Activated CD8-positive, alpha-beta T cell treated with anti-CD3 and anti-CD28 coated beads for 36 hours (primary cell): ENCODE results near the gene TYMP. TPM values are rescaled to one million over a fixed set of nuclear protein-coding genes. Genes with fewer than 3 reads are reported as not detected.

Source experiments
- ATAC-seq: fragments of 200-7000 bp; cut with Tn5 transposase; one replicate; pipeline ENCODE4 v1.10.0; 2021; ENCODE audit warnings: mild to moderate bottlenecking, moderate library complexity
- CTCF ChIA-PET: fragments of 350-600 bp; sonication (Branson Sonifier 250); formaldehyde crosslinking; loops from one replicate; lab custom pipeline; 2021; ENCODE audit warnings: antibody characterized with exemption; lab: Charles Lee
- POLR2A ChIA-PET: fragments of 350-600 bp; sonication (Branson Sonifier 250); formaldehyde crosslinking; loops from one replicate; lab custom pipeline; 2021; ENCODE audit warnings: antibody characterized with exemption; lab: Charles Lee
- DNase-seq: peaks from one replicate; pipeline ENCODE4 v3.0.0-alpha.2; 2020
- H3K27ac Mint-ChIP-seq: one replicate; pipeline ENCODE4 v1.8.0; 2021; ENCODE audit warnings: mild to moderate bottlenecking, mixed read lengths
- H3K27me3 Mint-ChIP-seq: one replicate; pipeline ENCODE4 v1.8.0; 2021; ENCODE audit warnings: mixed read lengths
- H3K36me3 Mint-ChIP-seq: one replicate; pipeline ENCODE4 v1.8.0; 2021; ENCODE audit warnings: low read depth, mixed read lengths
- H3K4me1 Mint-ChIP-seq: one replicate; pipeline ENCODE4 v1.8.0; 2021; ENCODE audit warnings: low read depth, mixed read lengths
- H3K4me3 Mint-ChIP-seq: one replicate; pipeline ENCODE4 v1.8.0; 2021; ENCODE audit warnings: mild to moderate bottlenecking, moderate library complexity, mixed read lengths
- H3K9me3 Mint-ChIP-seq: one replicate; pipeline ENCODE4 v1.8.0; 2021; ENCODE audit warnings: mixed read lengths
- CTCF ChIP-seq: fragments of 200-600 bp; IDR thresholded peaks from one replicate; pipeline ENCODE4 v1.8.0; 2022; ENCODE audit warnings: antibody characterized with exemption, mild to moderate bottlenecking
- intact Hi-C: fragments of 100-400 bp; cut with micrococcal nuclease; formaldehyde crosslinking; loops from one replicate; pipeline ENCODE4 v1.10.0; 2022
- total RNA-seq, 2 experiments: library from RNA; stranded (reverse); gene quantifications; one replicate each; pipeline ENCODE4 v1.2.3, GENCODE V29; 2021

TYMP gene
- total RNA-seq, 2 experiments from 2014 or later, result 24.2 to 24.7 TPM

- Mint-ChIP-seq H3K27ac (no peak overlapping the region), H3K27me3 (no peaks in the 10 kb centered on the region), H3K36me3 (no peaks in the 10 kb centered on the region), H3K4me1 (peaks cover 8% of the 10 kb centered on the region), H3K9me3 (no peaks in the 10 kb centered on the region), H3K4me3 (no peak overlapping the region)
- ChIA-PET POLR2A (interaction anchor here (0.8 to 4.1 kb wide), 6 partner anchors 9 to 32 kb away, joined by 3 to 17 read pairs (median 4); partner anchors contain the start of genes KLHDC7B and SCO2), CTCF (interaction anchor here (0.7 to 2.7 kb wide), 4 partner anchors 8 to 31 kb away, joined by 6 to 11 read pairs (median 6); partner anchors contain the start of gene SCO2)
- DNase-seq, result no peak
- intact Hi-C loops, result no loop called here
- ATAC-seq, result no peak
- TF ChIP-seq CTCF, result no peak
Measured at GRCh38 chr22:50556703-50557102, 26.9 kb upstream of the TYMP start.

- intact Hi-C loops, result no loop called here
- Mint-ChIP-seq H3K36me3 (no peaks in the 10 kb centered on the region), H3K27ac (no peak overlapping the region)
Measured at GRCh38 chr22:50553310-50553709, 23.5 kb upstream of the TYMP start.

GRCh38 chr22:50551160-50551752 lies 21.4 kb upstream of the TYMP start:
- intact Hi-C loops, result no loop called here
- TF ChIP-seq CTCF, result no peak
- Mint-ChIP-seq H3K36me3 (no peaks in the 10 kb centered on the region), H3K27ac (no peak overlapping the region), H3K4me1 (peaks cover 17% of the 10 kb centered on the region), H3K4me3 (no peak overlapping the region), H3K27me3 (no peaks in the 10 kb centered on the region), H3K9me3 (no peaks in the 10 kb centered on the region)
- DNase-seq (no peak), ATAC-seq (no peak)
- ChIA-PET CTCF (interaction anchor here (2.9 to 3.0 kb wide), 2 partner anchors 12 to 26 kb away, joined by 15 to 17 read pairs; partner anchors contain the start of genes SCO2 and SYCE3), POLR2A (interaction anchor here (0.9 to 5.7 kb wide), 7 partner anchors 9 to 77 kb away, joined by 3 to 43 read pairs (median 4); partner anchors contain the start of genes ARSA, CHKB, SCO2 and SYCE3)

More at GRCh38 chr22:50553310-50553709, 23.5 kb upstream of the TYMP start:
- Mint-ChIP-seq H3K4me3 (no peak overlapping the region), H3K9me3 (no peaks in the 10 kb centered on the region), H3K27me3 (no peaks in the 10 kb centered on the region), H3K4me1 (peaks cover 12% of the 10 kb centered on the region)
- no peak for ATAC-seq
- ChIA-PET POLR2A (interaction anchor here (1.3 kb wide), 1 partner anchor 18 kb away, joined by 4 read pairs; no protein-coding TSS in a partner anchor), CTCF (interaction anchor here (0.8 to 1.9 kb wide), 3 partner anchors 10 to 68 kb away, joined by 4 to 5 read pairs (median 4); partner anchors contain the start of genes SCO2 and SYCE3)
- TF ChIP-seq CTCF, result no peak
- DNase-seq, result no peak

GRCh38 chr22:50550395-50550794 lies 20.6 kb upstream of the TYMP start:
- ATAC-seq (no peak), DNase-seq (no peak)
- intact Hi-C loops, result no loop called here
- TF ChIP-seq CTCF, result no peak
- ChIA-PET POLR2A (interaction anchor here (0.9 to 5.7 kb wide), 8 partner anchors 9 to 77 kb away, joined by 3 to 43 read pairs (median 4); partner anchors contain the start of genes ARSA, CHKB, SCO2 and SYCE3), CTCF (interaction anchor here (1.0 to 3.0 kb wide), 4 partner anchors 8 to 70 kb away, joined by 4 to 17 read pairs (median 13); partner anchors contain the start of genes SCO2 and SYCE3)
- H3K27ac Mint-ChIP-seq, result peak overlapping the region; percentile 75
- H3K27me3 Mint-ChIP-seq, result no peaks in the 10 kb centered on the region
- H3K9me3 Mint-ChIP-seq, result no peaks in the 10 kb centered on the region
- H3K4me1 Mint-ChIP-seq, result peaks cover 25% of the 10 kb centered on the region
- H3K36me3 Mint-ChIP-seq, result no peaks in the 10 kb centered on the region
- peak overlapping the region; percentile 80 for H3K4me3 Mint-ChIP-seq
